Activated naive CD4-positive, alpha-beta T cell treated with Interleukin-2 at 50 U/mL for 16 hours (primary cell): ENCODE results near the gene BCAR1.
"Not testable (repeated sequence)": the region's sequence is repeated elsewhere in the genome, so short reads cannot be mapped to it uniquely, and the experiment has no call there.

Source experiments
- DNase-seq: peaks from one replicate; pipeline ENCODE4 v3.0.0-alpha.2; 2020

The BCAR1 gene

GRCh38 chr16:75252946-75253911 lies 1.8 kb upstream of the BCAR1 start:
- no peak for DNase-seq

DNA sequence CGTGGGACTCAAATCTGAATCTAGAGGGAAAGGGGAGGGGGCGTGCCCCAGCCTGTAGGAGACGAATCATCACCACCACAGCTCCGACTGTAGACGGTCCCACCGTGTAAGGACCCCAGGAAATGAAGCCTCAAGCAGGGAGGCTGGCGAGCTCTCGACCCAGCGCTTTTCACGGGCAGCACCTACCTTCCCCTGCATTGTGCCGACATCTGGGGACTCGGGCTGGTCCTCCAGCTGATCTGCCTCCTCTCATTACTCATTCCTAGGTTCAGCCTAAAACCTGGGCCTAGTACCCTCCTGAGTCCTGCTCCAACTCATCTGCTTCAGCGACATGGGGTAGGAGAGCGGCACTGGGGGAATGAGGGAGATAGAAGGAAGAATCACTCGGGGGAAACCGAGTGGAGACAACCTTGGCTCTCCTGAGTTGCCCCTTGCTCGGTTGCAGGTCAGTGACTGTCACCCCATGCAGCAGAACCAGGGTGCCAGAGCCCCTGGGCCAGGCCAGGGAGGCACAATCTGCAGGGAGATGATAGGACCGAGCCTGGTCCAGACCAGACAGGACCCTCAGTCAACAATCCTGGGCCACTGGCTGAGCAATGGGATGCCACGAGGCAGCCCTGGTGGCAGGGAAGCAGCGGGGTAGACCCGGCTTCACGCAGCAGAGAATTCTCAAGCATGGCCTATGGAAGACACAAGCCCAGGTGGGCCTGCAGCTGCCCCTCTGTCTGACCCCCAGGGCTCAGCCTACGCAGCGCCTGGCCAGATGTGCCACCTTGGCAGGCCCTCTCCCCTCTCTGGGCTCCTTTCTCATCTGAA lies 833 bp upstream of the BCAR1 start:
- DNase-seq, result no peak

DNA sequence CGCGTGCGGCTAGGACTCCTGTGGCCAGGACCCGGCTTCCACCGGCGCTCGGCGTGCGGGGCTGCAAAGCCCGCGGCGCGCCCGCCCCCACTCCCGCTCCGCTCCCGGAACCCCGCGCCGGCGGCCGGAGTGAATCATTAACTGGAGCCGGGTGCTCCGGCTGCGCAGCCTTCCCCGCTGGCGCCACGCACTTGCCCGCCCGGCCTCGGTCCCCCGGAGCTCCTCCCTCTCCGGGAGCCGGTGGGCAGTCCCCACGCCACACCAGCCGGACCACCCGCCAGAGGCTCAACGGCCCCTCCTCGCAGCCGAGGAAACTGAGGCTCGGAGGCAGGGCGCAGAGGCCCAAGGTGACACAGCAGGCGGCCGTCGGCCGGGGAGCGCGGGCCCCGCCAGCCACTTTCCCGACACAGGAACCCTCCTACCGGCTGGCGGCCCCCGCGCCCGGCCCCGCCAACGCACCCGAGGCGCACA lies 580 bp downstream of the BCAR1 start:
- peak; percentile 7 for DNase-seq

- DNase-seq, result no peak
Measured at GRCh38 chr16:75250089-75250808, 1.2 kb downstream of the BCAR1 start.

DNA sequence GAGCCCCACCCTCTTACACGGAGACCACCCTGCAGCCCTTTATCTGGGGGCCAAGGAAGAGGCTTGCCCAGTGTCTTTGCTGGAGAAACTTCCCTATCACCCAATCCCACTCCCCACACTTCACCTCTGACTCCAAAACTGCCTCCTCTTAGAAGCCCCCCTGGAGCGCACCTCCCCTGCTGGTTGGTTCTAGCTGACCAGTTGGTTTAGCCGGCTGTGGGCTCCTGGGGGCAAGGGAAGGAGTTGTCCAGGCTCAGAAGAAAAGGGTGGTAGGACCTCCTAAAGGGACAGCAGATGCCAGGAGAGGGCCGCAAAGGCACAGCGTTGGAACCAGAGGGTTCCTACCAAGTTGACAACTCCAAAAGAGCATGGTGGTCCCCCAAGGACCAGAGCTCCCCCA lies 2.0 kb downstream of the BCAR1 start:
- no peak for DNase-seq

DNA sequence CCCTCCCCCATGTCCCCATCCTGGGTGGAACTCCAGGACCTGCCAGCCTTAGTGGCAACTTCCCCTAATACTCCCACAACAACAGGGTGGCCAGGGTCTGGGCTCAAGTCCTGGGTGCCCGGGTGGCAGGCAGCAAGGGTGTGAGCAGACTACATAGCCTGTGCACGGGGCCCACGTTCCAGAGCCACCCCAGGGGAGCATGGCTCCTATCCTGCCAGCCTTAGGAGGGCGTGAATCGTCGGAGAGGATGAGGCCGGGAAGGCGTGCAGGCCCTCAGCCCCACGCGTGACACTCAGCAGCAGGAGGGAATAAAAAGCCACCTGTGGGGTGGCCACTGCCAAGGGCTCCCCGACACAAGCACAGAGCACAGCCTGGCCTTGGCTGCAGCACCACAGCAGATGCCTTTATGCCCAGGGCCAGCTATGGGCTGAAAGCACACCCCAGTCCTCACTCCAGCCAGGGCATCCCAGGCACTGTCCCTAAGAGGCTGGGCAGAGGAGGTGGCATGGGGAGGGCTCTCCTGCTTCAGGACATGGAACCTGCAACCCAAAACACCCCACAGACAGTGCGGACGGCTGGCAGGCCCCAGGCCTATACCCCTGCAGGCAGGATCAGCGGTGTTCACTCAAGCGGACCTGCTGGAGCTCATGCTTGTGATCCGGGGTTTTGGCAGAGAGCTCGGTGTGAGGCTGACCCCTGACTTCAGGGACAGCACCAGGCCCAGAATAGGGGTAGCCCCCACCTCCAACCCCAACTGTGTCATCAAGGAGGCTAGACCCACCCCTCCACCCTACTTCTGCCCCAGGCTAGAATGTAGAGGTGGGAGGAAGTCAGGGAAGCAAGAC lies 2.7 kb downstream of the BCAR1 start:
- DNase-seq, result no peak

- no peak for DNase-seq
Measured at GRCh38 chr16:75248142-75248535, 3.3 kb downstream of the BCAR1 start.

DNA sequence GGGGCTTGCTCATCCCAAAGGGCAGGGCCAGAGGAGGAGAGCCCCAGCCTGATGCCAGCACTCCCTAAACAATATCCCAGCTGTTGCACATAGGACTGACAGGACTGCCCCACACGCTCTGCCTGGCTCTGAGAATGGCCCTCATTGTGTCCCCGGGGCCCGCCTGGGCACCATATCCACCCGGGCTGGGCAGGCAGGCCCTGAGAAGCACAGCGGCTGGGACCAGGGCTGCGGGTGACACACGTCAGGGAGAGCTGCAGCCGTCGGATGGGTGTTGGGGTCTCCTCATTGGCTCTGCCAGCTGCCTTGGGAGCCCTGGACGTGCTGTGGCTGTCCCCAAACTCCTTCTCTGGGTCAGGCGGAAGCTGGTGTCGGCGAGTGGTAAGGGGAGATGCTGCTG lies 4.2 kb downstream of the BCAR1 start:
- DNase-seq, result no peak

DNA sequence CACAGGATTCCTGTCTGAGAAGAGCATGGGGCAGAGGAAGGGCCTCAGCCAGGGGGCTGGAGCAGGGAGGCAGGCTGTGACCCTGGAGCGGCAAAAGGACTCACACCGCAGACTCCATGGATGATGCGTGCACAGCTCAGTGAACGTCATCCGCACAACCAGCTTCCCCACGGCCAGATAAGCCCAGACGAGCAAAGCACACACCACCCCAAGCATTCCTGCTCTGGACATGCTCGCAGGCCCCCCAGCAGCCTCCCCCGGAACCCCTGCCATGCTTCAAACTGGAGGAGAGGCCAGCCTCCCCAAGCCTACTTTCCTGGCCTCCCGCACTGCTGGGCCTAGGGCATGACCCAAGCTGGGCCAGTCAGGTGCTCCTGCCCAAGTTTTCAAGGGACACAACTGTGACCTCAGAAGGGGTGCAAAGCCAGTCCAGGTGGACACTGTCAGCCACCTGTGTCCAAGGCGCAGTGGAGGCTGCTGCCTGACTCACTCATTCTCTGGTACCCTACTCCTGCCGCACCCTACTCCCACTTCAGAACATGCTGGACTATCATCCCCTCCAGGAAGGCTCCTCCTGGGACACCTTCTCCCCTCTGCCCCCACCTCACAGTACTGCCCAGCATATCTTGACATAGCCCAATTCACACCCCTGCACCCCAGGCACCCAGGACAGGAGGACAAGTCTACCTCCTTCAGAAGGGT lies 4.8 kb downstream of the BCAR1 start:
- no peak for DNase-seq

DNA sequence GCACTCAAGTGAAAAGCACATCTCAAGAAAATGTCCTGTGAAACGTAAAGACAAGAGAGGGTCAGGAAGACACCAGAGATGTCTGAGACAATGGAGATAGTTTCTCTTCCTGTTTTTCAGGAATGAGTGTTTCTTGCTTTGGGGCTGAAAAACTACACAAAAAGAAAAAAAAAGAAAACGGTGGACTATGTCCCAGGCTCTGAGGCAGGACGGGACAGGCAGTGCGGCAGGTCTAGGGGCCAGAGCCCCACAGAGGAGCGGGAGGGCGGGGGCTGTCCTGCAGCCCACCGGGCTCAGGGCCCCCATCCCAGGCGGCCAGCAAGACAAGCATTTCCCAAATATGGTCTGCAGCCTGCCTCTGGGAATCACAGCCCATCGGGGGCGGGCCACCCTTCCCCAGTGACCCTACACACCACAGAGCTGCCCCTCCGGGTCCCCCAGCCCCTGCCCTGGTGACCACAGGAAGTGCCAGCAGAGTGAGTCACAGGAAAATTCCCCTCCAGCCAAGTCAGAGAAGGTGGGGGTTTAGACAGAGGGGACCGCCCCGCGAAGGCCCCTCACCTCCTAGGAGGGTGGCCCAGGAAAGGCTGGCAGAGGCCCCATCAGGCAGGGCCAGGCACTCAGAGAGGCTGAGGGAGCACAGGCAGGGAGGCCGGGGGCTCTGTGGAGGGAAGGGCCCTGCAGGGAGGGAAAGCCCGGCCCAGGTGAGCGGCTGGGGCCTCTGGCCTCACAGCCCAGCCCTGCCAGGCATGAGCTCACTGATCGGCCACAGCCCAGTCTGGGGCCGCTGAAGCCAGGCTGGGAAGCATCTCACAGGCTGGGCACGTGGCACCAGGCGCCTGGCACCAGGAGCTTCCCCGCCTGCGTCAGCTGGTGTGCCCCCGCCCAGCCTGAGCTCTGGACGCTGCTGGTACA lies 6.3 kb downstream of the BCAR1 start:
- DNase-seq, result no peak

DNA sequence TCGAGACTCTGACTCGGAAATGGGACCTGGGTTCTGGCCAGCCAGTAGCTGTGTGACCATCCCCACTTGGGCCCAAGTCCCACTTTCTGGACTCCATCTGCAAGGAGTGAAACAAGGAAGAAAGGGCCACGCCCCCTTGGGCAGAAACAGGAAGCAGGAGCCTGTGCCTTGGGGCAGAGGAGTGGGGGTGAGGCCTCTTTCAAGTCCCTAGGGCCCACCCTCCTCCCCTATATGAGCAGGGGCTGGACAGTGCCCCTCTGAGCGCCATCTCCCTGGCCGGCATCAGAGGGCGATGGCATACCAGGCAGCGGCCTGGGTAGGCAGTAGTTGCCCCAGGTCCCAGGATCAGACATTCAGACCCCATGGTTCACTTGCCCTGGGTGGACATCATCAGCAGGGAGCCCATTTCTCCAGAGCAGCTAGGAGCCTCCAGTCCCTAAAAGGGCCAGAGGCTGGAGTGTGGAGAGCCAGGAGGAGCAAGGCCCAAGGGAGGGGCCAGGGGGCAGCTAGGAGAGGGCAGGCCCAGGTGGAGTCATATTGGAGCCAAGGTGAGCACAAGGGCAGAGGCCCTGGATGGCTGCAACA lies 7.1 kb downstream of the BCAR1 start:
- no peak for DNase-seq

- DNase-seq, result no peak
Measured at GRCh38 chr16:75243667-75244224, 7.7 kb downstream of the BCAR1 start.

DNA sequence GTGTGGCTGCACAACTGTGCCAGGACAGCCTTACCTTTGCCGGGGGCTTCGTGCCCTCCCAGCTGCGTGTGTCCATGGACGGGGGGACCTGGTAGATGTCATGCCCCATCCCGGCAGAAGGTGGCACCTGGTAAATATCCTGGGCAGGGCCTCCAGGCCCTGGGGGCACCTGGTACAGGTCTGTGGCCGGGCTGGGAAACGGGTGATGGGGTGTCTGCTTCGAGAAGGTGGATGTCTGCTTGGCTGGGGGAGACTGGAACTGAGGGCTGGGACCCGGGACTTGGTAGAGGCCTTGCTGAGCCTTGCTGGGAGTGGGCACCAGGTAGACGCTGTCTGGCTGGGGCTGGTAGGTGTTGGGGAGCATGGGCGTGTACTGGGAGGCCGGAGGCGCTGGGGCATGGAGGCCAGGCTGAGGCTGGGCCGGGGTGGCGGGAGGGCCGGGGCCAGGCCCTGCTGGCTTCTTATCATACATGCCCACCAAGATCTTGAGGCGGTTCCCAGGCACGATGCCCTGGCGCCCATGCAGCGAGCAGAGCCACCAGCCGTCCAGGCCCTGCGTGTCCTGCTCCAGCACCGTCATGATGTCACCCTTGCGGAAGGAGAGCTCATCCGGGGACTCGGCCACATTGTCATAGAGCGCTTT lies 8.9 kb downstream of the BCAR1 start:
- not testable (repeated sequence) for DNase-seq

DNA sequence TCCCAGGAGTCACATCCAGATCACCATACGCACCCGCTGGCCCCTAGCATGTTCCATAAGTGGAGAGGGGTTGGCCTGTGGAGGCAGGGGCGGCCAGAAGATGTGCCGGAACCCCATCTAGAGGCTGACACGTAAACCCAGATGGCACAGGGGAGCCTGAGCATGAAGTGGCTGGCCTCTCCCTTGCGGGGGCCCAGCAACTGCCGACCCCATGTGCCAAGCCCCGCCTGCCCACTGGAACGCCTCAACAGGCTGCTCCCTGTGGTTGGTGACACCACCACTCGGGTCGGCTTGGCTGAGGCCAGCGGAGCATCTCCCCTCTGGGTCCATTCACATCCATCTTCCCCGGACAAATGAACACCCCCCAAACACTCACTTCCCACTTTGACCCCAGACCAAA lies 9.5 kb downstream of the BCAR1 start:
- DNase-seq, result no peak

DNA sequence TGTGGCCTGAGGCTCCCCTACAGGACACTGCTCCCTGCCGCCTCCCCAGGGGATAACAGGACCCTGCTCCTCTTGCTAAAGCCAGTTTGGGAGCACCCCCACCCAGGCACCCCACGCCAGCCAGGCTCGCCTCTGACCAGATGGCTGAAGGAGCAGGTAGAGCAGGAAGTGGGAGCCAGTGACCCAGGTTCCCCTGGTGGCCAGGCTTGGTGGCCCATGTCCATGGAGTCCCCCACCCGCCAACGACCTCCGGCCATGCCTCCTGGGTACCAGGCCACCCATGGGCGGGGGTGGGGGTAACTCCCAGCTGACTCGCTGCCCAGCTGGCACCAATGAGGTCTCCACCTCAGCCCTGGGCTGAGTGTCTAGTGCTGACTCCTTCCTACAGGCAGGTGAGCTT lies 10.0 kb downstream of the BCAR1 start:
- no peak for DNase-seq

DNA sequence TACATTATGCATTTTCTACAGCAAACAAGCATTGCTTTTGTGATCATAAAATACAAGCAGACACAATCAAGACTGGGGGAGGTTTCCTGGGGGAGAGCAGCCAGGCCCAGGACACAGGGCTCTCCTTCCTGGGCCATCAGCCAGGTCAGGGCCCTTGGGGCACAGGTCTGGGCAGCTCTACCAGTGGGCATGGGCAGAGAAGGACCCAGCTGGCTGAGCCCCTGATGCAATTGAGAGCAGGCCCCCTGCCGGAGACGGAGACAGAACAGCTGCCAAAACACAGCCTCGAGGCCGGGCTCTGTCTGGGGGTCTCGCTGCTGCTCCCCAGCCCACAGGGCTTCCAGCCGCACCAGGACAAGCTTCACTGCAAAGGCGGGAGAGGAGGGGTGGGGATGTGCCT lies 10.8 kb downstream of the BCAR1 start:
- DNase-seq, result not testable (repeated sequence)

DNA sequence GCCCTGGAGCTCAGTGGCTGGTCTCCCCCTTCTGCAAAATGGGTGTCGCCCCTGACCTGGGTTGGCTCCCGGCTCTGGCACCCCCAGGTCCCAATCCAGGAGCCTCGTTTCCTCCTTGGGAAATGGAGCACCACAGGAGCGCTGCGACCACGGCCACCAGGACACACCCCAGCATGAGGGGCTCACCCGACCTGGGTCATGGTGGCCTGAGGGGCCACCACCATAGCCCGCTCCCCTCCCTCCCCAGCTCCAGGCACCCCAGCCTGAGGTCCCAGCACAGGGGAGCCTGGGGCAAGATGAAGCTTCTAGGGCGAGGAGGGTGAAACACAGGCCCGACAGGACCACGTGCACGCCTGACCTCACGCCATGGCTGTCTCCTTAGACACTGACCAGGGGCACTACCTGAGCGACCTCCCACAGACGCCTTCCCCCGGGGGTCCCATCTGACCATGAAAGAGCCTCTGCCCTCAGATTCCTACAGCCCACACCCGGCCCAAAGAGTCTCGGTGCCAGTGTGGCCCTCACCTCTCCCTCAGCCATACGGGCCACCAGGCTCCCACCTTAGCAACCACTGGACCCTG lies 11.8 kb downstream of the BCAR1 start:
- no peak for DNase-seq

- no peak for DNase-seq
Measured at GRCh38 chr16:75238853-75239541, 12.4 kb downstream of the BCAR1 start.
